SU-DHL-6 (cell line): ENCODE results near the gene COQ5.

Experiments used
- H2AFZ ChIP-seq: fragments of 200-600 bp; sonication (generic); 2 replicates; pipeline ENCODE4 v1.6.1; 2014; ENCODE audit warnings: low read depth, mild to moderate bottlenecking, moderate library complexity, mixed read lengths, antibody characterized with exemption, low read length; ENCODE audit not compliant: severe bottlenecking
- H3F3A ChIP-seq: fragments of 200-600 bp; shearing (Covaris generic); 2 replicates; pipeline ENCODE4 v1.6.0; 2016; ENCODE audit warnings: antibody characterized with exemption, mild to moderate bottlenecking; ENCODE audit not compliant: insufficient read depth
- H3K27ac ChIP-seq: fragments of 200-600 bp; sonication (generic); 2 replicates; pipeline ENCODE4 v1.5.1; 2016; ENCODE audit warnings: low read depth, mild to moderate bottlenecking, low read length, moderate library complexity, mixed read lengths
- H3K27me3 ChIP-seq: fragments of 200-600 bp; sonication (generic), shearing (Covaris generic); 2 replicates; pipeline ENCODE4 v1.6.0; 2014; ENCODE audit warnings: mild to moderate bottlenecking, low read length
- H3K36me3 ChIP-seq: fragments of 200-600 bp; sonication (generic); 2 replicates; pipeline ENCODE4 v1.6.1; 2014; ENCODE audit warnings: mild to moderate bottlenecking, low read length, mixed read lengths
- H3K4me2 ChIP-seq: fragments of 300-600, 200-600 bp; shearing (Covaris generic), sonication (generic); 2 replicates; pipeline ENCODE4 v1.6.0; 2014; ENCODE audit warnings: low read length, low read depth, mild to moderate bottlenecking; ENCODE audit not compliant: poor library complexity, severe bottlenecking
- H3K4me3 ChIP-seq: fragments of 200-600 bp; sonication (generic); 2 replicates; pipeline ENCODE4 v1.5.1; 2014; ENCODE audit warnings: antibody characterized with exemption, low read length, mild to moderate bottlenecking, mixed read lengths; ENCODE audit not compliant: insufficient read depth, poor library complexity, severe bottlenecking
- H3K79me2 ChIP-seq: fragments of 200-600 bp; sonication (generic); 2 replicates; pipeline ENCODE4 v1.6.1; 2014; ENCODE audit warnings: mild to moderate bottlenecking, low read length, moderate library complexity; ENCODE audit not compliant: insufficient read depth
- H3K9ac ChIP-seq: fragments of 200-600 bp; sonication (generic); 2 replicates; pipeline ENCODE4 v1.7.0; 2014; ENCODE audit warnings: mild to moderate bottlenecking, low read length
- H3K9me2 ChIP-seq: fragments of 200-600 bp; sonication (generic); replicated peaks from 2 replicates; pipeline ENCODE4 v1.6.1; 2014; ENCODE audit warnings: low read length; ENCODE audit not compliant: insufficient read depth
- H3K9me3 ChIP-seq: fragments of 200-600 bp; sonication (generic); 2 replicates; pipeline ENCODE4 v1.6.1; 2014; ENCODE audit warnings: low read length, mixed read lengths; ENCODE audit not compliant: insufficient read depth
- H4K20me1 ChIP-seq: fragments of 200-600 bp; sonication (generic); 2 replicates; pipeline ENCODE4 v1.6.1; 2014; ENCODE audit warnings: low read depth, mild to moderate bottlenecking, antibody characterized with exemption, low read length, moderate library complexity, mixed read lengths
- CTCF ChIP-seq: fragments of 200-600 bp; sonication (generic); IDR thresholded peaks from one replicate; pipeline ENCODE4 v1.5.1; 2017; ENCODE audit warnings: antibody characterized with exemption, mild to moderate bottlenecking, low read length, moderate library complexity; ENCODE audit not compliant: insufficient read depth, poor library complexity, severe bottlenecking
- EZH2phosphoT487 ChIP-seq: fragments of 200-600 bp; sonication (generic), shearing (Covaris generic); conservative IDR thresholded peaks from 2 replicates; pipeline ENCODE4 v1.6.1; 2018; ENCODE audit warnings: mild to moderate bottlenecking, antibody characterized with exemption, low read length, moderate library complexity, mixed read lengths

COQ5 gene

DNA sequence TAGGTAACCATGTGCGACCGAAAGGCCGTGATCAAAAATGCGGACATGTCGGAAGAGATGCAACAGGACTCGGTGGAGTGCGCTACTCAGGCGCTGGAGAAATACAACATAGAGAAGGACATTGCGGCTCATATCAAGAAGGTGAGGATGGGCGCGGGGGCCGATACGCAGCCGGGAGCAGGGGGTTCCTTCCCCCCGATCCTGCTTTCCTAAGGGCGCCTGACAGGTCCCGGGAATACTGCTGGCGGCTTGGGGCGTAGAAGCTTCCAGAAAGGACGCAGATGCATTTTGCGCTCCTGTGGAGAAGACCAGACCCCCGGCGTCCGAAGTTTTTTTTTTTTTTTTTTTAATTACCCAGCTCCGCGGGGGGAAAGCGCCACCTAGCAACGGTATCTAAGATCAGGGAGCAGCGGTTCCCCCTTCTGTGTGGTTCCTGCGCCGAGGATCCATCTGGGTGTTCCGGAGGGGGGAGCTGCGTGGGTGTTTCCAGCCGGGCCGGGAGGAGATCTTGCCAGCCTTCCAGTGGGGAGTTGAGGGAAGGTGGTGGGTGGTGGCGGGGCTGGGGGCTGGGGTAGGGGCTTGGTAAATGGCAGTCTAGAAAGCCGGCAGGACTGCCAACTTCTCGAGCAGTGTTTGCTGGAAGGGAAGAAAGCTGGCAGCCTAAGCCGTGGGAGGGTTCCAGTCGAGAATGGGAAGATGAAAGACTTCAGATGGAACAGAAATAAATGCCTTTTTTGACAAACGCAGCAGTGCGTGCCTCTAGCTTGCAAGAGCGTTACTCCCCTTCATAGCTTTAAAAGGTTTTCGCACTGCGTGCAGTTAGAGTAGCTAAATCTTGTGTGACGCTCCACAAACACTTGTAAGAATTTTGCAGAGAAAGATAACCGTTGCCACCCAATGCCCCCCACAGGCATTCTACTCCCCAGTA is 32.3 kb downstream of the COQ5 start:
- Histone ChIP-seq H4K20me1 (peaks cover 8% of the 10 kb centered on the region; the same call in 1 of the 2 replicates), H3K27me3 (no peaks in the 10 kb centered on the region), H2AFZ (peak overlapping the region; percentile 52), H3K27ac (peak overlapping the region; percentile 74), H3K79me2 (peaks cover 22% of the 10 kb centered on the region), H3K36me3 (peaks cover 10% of the 10 kb centered on the region), H3K4me3 (peak overlapping the region; percentile 79), H3K9me2 (no peaks in the 10 kb centered on the region), H3K4me2 (peak overlapping the region; percentile 95), H3F3A (peaks cover 25% of the 10 kb centered on the region), H3K9ac (peak overlapping the region; percentile 93), H3K9me3 (no peaks in the 10 kb centered on the region)
- TF ChIP-seq CTCF (peak; percentile 31), EZH2phosphoT487 (no peak)

DNA sequence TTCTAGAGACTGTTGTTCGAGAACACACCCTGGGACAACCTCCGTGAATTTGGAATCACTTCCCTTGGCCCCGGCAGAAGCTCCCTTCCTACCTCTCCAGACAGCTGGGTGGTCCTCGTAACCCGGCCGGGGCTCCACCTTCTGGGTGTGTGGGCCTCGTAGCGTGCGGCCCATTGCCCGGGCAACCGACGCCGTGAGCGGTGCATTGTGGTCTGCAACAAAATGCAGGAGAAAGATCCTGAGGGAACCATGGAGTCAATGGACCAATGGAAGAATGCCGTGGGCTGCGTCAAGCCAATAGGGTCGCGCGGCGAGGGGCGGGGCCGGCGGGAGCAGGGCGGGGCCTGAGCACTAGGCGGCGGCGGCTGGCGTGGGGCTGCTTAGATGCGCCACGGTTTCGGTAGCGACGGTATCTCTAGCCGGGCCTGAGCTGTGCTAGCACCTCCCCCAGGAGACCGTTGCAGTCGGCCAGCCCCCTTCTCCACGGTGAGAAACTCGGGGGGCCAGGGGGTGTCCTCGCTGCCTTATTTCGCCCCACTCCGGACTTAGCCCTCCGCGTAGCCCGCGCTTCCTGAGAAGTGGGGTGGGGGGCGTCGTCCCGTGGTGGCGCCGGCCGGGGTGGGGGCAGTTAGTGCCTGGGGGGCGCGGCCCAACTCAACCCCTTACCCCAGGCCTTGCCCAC is 33.1 kb downstream of the COQ5 start, which contains the start of gene DYNLL1:
TSS of gene DYNLL1 (plus strand) at position 383 of the 682 bp plus-strand sequence. CDS start 309 bp downstream, outside the sequence.
- H3K27ac ChIP-seq, result peak within 1 kb of the TSS; percentile 74
- H4K20me1 ChIP-seq, result peaks cover 8% of the 10 kb centered on the region; the same call in 1 of the 2 replicates
- H3K27me3 ChIP-seq, result no peaks in the 10 kb centered on the region
- H3K36me3 ChIP-seq, result peaks cover 10% of the 10 kb centered on the region
- H3K9me3 ChIP-seq, result no peaks in the 10 kb centered on the region
- peaks cover 25% of the 10 kb centered on the region for H3F3A ChIP-seq
- peak within 1 kb of the TSS; percentile 79 for H3K4me3 ChIP-seq
- TF ChIP-seq CTCF, result no peak
- no peak for TF ChIP-seq EZH2phosphoT487
- H3K79me2 ChIP-seq, result peaks cover 22% of the 10 kb centered on the region
- peak within 1 kb of the TSS; percentile 52 for H2AFZ ChIP-seq
- H3K9me2 ChIP-seq, result no peaks in the 10 kb centered on the region
- peak within 1 kb of the TSS; percentile 95 for H3K4me2 ChIP-seq
- H3K9ac ChIP-seq, result peak within 1 kb of the TSS; percentile 93

GRCh38 chr12:120495186-120495730 is 33.7 kb downstream of the COQ5 start:
- H3F3A ChIP-seq, result peaks cover 25% of the 10 kb centered on the region
- H2AFZ ChIP-seq, result peak overlapping the region; percentile 52
- peaks cover 22% of the 10 kb centered on the region for H3K79me2 ChIP-seq
- peaks cover 10% of the 10 kb centered on the region for H3K36me3 ChIP-seq
- H3K4me3 ChIP-seq, result peak overlapping the region; percentile 79
- H3K27me3 ChIP-seq, result no peaks in the 10 kb centered on the region
- TF ChIP-seq CTCF, result no peak
- no peak for TF ChIP-seq EZH2phosphoT487
- peaks cover 8% of the 10 kb centered on the region; the same call in 1 of the 2 replicates for H4K20me1 ChIP-seq
- H3K9ac ChIP-seq, result peak overlapping the region; percentile 93
- no peaks in the 10 kb centered on the region for H3K9me2 ChIP-seq
- no peaks in the 10 kb centered on the region for H3K9me3 ChIP-seq
- peak overlapping the region; percentile 95 for H3K4me2 ChIP-seq
- H3K27ac ChIP-seq, result no peak overlapping the region
